ENCODE data around the gene ZBP1. TPM values are rescaled to one million over a fixed set of nuclear protein-coding genes. Genes with fewer than 3 reads are reported as not detected.
A peak's percentile ranks its signal among the peaks of the same experiment; 100 is the strongest.

The ZBP1 gene
- total RNA-seq, 1 donor from 2014 or later, result not detected

DNA sequence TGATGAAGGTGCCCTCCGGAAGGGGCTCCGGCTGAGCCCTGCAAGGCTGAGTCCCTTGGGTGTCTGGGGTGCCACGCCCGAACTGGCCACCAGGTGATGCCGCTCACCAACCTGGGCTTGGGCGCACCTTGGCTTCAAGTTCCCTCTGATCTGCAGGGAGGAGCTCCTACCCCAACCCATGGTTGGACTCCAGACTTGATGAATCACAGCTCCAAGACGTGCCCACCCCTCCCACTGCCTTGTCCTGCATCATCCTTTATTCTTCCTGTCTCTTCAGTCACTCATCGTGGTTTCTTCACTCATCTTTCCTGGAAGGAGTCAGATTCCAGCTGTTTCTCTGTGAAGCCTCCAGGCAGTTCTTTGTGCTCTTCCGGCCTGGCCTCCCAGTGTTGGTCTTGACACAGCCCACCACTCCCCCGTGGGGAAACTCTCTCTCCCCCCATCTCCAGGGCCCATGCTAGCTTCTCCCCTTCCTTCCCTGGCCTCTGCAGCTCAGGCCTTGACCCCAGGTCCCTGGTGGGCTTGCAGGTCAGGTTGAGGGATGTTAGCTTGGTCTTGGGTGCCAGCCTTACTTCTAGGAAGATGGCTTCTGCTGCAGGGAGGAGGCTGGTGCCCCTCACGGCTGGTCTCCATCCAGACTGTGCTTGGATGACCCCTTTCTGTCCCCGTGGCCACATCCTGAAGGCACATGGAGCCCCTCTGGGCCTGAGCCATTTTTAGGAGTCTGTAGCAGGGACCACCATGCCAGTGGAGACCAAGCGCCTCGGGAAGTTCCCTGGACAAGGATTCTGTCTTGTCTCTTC lies 2.6 kb upstream of the ZBP1 start:
- TF ChIP-seq, protein P1, sequence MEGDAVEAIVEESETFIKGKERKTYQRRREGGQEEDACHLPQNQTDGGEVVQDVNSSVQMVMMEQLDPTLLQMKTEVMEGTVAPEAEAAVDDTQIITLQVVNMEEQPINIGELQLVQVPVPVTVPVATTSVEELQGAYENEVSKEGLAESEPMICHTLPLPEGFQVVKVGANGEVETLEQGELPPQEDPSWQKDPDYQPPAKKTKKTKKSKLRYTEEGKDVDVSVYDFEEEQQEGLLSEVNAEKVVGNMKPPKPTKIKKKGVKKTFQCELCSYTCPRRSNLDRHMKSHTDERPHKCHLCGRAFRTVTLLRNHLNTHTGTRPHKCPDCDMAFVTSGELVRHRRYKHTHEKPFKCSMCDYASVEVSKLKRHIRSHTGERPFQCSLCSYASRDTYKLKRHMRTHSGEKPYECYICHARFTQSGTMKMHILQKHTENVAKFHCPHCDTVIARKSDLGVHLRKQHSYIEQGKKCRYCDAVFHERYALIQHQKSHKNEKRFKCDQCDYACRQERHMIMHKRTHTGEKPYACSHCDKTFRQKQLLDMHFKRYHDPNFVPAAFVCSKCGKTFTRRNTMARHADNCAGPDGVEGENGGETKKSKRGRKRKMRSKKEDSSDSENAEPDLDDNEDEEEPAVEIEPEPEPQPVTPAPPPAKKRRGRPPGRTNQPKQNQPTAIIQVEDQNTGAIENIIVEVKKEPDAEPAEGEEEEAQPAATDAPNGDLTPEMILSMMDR (IDR thresholded peaks at IDR 0.05; ENCODE audit: unreplicated experiment), result peak; percentile 92
- H3K27me3 Mint-ChIP-seq (ENCODE audit: low read depth), result peaks cover 24% of the 10 kb centered on the region
- peak in 1 of 2 experiments; percentile 75 for DNase-seq (ENCODE audit: low spot score in 2 of 2, unreplicated experiment in 2 of 2)
- H3K4me1 Mint-ChIP-seq, result no peaks in the 10 kb centered on the region
- H3K36me3 Mint-ChIP-seq, result no peaks in the 10 kb centered on the region
- peaks cover 3% of the 10 kb centered on the region for H3K9me3 Mint-ChIP-seq
- no peak overlapping the region for H3K27ac Mint-ChIP-seq
- no peak overlapping the region for H3K4me3 Mint-ChIP-seq

DNA sequence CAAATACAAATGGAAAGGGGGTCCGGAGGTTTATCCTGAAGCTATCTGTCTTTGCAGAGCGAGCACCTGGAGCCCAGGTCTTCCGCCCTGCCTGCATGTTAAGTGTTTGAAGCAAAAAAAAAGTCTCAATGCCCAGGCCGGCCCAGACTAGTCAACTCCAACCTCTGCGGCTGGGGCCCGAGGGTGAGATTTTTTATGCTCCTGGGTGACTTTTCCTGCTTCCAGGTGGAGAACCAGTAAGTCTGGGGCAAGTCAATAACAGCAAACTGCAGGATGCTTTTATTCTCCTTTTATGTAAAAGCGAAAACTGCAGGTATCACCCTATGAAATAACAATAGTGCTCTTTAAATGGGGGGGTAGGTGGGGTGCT lies 2.0 kb upstream of the ZBP1 start:
- H3K9me3 Mint-ChIP-seq, result peaks cover 3% of the 10 kb centered on the region
- no peaks in the 10 kb centered on the region for H3K36me3 Mint-ChIP-seq
- H3K4me3 Mint-ChIP-seq, result no peak overlapping the region
- no peak overlapping the region for H3K27ac Mint-ChIP-seq
- H3K27me3 Mint-ChIP-seq (ENCODE audit: low read depth), result peaks cover 28% of the 10 kb centered on the region
- DNase-seq (ENCODE audit: low spot score in 2 of 2, unreplicated experiment in 2 of 2), result no peak
- TF ChIP-seq, protein P1 (IDR thresholded peaks at IDR 0.05; ENCODE audit: unreplicated experiment), result no peak
- no peaks in the 10 kb centered on the region for H3K4me1 Mint-ChIP-seq

DNA sequence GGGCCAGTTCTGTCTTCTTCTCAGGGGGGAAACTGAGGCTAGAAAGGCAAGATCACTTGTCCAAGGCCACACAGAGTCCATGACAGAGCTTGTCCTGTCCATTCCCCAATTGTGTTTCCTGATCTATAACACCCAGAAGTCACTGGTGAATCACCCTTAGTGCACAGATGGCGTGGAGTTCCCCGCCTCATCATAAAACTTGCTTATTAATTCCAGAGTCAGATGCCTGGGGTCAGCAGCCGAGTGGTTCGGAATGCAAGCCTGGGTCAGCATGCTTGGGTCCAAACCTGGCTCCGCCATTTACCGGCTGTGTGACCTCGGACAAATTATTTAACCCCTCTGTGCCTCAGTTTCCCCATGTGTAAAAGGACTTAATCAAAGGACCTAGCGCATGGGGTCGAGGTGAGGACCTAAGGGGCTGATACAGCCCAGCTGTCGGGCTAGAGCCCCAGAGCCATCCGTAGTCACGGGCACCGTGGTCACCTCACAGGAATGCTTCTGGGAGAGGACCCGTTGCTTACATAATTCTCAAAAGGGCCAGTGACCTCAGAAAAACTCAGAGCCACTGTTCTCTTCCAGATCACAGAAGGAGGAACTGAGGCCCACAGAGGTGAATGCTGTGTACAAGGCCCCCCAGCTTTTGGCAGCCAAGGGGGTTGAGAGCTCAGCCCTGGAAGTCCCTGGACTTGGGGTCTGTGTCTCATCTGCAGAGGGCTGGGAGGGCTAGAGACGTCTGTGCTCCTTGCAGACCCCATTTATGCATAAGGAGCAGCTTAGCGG lies 1.4 kb upstream of the ZBP1 start:
- H3K27ac Mint-ChIP-seq, result no peak overlapping the region
- peaks cover 3% of the 10 kb centered on the region for H3K9me3 Mint-ChIP-seq
- no peaks in the 10 kb centered on the region for H3K36me3 Mint-ChIP-seq
- TF ChIP-seq, protein P1 (IDR thresholded peaks at IDR 0.05; ENCODE audit: unreplicated experiment), result no peak
- no peak for DNase-seq (ENCODE audit: low spot score in 2 of 2, unreplicated experiment in 2 of 2)
- no peak overlapping the region for H3K4me3 Mint-ChIP-seq
- H3K4me1 Mint-ChIP-seq, result no peaks in the 10 kb centered on the region
- H3K27me3 Mint-ChIP-seq (ENCODE audit: low read depth), result peaks cover 34% of the 10 kb centered on the region

DNA sequence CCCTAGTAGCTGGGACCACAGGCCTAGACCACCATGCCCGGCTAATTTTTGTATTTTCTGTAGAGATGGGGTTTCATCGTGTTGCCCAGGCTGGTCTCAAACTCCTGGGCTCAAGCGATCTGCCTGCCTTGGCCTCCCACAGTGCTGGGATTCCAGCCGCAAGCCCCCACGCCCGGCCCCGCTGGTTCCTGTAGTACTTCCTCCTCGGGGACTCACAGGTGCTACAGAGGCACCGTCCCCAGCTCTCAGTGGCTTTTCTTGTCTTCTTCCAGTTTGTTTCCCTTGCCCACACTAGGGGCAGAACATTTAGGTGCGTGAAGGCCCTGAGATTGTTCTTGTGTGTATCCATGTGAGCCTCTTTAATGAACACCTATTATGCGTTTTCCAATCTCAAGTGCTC lies 773 bp upstream of the ZBP1 start:
- TF ChIP-seq, protein P1 (IDR thresholded peaks at IDR 0.05; ENCODE audit: unreplicated experiment), result no peak
- Mint-ChIP-seq H3K4me1 (no peaks in the 10 kb centered on the region), H3K9me3 (peaks cover 3% of the 10 kb centered on the region), H3K27ac (no peak overlapping the region), H3K27me3 (ENCODE audit: low read depth) (peaks cover 35% of the 10 kb centered on the region), H3K36me3 (no peaks in the 10 kb centered on the region), H3K4me3 (no peak overlapping the region)
- DNase-seq (ENCODE audit: low spot score in 2 of 2, unreplicated experiment in 2 of 2), result no peak

DNA sequence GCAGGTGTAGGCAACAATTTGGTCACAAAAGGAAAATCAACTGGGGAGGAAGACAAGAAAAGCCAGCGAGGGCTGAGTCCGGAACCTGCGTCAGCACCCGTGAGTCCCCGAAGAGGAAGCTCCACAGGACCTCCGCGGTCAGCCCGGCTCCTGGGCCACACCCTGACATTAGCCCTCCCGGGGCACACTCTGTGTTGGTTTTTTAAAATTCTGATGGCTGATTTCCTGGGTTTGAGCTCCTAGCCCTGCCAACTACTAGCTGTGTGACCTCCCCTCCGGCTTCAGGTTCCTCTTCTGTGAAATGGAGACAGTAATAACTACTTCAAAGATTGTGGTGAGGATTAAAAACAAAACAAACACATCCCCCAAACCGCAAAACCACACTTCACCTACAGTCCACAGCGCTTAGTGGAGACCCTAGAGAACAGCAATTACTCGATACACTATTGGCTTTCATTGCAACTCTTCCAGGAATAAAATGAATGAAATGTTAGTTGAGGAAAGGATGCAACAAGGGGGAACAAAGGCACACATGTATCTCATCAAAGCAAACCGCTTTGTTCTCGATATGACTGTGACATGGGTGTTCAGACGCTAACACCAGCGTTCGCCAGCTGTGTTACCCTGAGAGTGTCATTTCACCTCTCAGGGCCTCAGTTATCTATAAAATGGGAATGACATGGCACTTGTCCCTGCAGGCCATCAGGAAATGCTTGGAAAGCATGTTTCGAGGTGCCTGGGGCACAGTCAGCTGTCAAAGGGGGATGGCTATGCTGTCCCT lies 985 bp downstream of the ZBP1 start:
- Mint-ChIP-seq H3K27ac (no peak overlapping the region), H3K4me1 (no peaks in the 10 kb centered on the region), H3K9me3 (no peaks in the 10 kb centered on the region), H3K36me3 (no peaks in the 10 kb centered on the region), H3K4me3 (no peak overlapping the region), H3K27me3 (ENCODE audit: low read depth) (peaks cover 41% of the 10 kb centered on the region)
- no peak for DNase-seq (ENCODE audit: low spot score in 2 of 2, unreplicated experiment in 2 of 2)
- TF ChIP-seq, protein P1 (IDR thresholded peaks at IDR 0.05; ENCODE audit: unreplicated experiment), result no peak

Data from mesothelial cell of epicardium (in vitro differentiated cells).